ENCODE data around the gene PEA15. TPM values are rescaled to one million over a fixed set of nuclear protein-coding genes. Genes with fewer than 3 reads are reported as not detected.

PEA15 gene
- total and polyA plus RNA-seq, 2 of the 8 experiments (the other 6 are each of a cell fraction or from before 2014, with no cell fraction given) = 71.3 to 75.1 TPM

GRCh38 chr1:160221089-160221488, 15.9 kb downstream of the PEA15 start (continued):
- TF ChIP-seq, protein P1, sequence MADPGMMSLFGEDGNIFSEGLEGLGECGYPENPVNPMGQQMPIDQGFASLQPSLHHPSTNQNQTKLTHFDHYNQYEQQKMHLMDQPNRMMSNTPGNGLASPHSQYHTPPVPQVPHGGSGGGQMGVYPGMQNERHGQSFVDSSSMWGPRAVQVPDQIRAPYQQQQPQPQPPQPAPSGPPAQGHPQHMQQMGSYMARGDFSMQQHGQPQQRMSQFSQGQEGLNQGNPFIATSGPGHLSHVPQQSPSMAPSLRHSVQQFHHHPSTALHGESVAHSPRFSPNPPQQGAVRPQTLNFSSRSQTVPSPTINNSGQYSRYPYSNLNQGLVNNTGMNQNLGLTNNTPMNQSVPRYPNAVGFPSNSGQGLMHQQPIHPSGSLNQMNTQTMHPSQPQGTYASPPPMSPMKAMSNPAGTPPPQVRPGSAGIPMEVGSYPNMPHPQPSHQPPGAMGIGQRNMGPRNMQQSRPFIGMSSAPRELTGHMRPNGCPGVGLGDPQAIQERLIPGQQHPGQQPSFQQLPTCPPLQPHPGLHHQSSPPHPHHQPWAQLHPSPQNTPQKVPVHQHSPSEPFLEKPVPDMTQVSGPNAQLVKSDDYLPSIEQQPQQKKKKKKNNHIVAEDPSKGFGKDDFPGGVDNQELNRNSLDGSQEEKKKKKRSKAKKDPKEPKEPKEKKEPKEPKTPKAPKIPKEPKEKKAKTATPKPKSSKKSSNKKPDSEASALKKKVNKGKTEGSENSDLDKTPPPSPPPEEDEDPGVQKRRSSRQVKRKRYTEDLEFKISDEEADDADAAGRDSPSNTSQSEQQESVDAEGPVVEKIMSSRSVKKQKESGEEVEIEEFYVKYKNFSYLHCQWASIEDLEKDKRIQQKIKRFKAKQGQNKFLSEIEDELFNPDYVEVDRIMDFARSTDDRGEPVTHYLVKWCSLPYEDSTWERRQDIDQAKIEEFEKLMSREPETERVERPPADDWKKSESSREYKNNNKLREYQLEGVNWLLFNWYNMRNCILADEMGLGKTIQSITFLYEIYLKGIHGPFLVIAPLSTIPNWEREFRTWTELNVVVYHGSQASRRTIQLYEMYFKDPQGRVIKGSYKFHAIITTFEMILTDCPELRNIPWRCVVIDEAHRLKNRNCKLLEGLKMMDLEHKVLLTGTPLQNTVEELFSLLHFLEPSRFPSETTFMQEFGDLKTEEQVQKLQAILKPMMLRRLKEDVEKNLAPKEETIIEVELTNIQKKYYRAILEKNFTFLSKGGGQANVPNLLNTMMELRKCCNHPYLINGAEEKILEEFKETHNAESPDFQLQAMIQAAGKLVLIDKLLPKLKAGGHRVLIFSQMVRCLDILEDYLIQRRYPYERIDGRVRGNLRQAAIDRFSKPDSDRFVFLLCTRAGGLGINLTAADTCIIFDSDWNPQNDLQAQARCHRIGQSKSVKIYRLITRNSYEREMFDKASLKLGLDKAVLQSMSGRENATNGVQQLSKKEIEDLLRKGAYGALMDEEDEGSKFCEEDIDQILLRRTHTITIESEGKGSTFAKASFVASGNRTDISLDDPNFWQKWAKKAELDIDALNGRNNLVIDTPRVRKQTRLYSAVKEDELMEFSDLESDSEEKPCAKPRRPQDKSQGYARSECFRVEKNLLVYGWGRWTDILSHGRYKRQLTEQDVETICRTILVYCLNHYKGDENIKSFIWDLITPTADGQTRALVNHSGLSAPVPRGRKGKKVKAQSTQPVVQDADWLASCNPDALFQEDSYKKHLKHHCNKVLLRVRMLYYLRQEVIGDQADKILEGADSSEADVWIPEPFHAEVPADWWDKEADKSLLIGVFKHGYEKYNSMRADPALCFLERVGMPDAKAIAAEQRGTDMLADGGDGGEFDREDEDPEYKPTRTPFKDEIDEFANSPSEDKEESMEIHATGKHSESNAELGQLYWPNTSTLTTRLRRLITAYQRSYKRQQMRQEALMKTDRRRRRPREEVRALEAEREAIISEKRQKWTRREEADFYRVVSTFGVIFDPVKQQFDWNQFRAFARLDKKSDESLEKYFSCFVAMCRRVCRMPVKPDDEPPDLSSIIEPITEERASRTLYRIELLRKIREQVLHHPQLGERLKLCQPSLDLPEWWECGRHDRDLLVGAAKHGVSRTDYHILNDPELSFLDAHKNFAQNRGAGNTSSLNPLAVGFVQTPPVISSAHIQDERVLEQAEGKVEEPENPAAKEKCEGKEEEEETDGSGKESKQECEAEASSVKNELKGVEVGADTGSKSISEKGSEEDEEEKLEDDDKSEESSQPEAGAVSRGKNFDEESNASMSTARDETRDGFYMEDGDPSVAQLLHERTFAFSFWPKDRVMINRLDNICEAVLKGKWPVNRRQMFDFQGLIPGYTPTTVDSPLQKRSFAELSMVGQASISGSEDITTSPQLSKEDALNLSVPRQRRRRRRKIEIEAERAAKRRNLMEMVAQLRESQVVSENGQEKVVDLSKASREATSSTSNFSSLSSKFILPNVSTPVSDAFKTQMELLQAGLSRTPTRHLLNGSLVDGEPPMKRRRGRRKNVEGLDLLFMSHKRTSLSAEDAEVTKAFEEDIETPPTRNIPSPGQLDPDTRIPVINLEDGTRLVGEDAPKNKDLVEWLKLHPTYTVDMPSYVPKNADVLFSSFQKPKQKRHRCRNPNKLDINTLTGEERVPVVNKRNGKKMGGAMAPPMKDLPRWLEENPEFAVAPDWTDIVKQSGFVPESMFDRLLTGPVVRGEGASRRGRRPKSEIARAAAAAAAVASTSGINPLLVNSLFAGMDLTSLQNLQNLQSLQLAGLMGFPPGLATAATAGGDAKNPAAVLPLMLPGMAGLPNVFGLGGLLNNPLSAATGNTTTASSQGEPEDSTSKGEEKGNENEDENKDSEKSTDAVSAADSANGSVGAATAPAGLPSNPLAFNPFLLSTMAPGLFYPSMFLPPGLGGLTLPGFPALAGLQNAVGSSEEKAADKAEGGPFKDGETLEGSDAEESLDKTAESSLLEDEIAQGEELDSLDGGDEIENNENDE (IDR thresholded peaks at IDR 0.05; ENCODE audit: insufficient replicate concordance, low read length) = no peak
- no peak for TF ChIP-seq PHF8 (conservative IDR thresholded peaks at IDR 0.05; ENCODE audit: low read depth, low read length)
- no peak for TF ChIP-seq RFX5 (IDR thresholded peaks at IDR 0.05; ENCODE audit: borderline replicate concordance, low read depth, low read length)
- TF ChIP-seq POLR2AphosphoS5 (IDR thresholded peaks at IDR 0.05; ENCODE audit: low read depth, low read length) = no peak
- TF ChIP-seq, protein P2, sequence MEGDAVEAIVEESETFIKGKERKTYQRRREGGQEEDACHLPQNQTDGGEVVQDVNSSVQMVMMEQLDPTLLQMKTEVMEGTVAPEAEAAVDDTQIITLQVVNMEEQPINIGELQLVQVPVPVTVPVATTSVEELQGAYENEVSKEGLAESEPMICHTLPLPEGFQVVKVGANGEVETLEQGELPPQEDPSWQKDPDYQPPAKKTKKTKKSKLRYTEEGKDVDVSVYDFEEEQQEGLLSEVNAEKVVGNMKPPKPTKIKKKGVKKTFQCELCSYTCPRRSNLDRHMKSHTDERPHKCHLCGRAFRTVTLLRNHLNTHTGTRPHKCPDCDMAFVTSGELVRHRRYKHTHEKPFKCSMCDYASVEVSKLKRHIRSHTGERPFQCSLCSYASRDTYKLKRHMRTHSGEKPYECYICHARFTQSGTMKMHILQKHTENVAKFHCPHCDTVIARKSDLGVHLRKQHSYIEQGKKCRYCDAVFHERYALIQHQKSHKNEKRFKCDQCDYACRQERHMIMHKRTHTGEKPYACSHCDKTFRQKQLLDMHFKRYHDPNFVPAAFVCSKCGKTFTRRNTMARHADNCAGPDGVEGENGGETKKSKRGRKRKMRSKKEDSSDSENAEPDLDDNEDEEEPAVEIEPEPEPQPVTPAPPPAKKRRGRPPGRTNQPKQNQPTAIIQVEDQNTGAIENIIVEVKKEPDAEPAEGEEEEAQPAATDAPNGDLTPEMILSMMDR (IDR thresholded peaks at IDR 0.05; ENCODE audit: control extremely low read depth in 1 of 3, insufficient read depth in 1 of 3, low read depth in 1 of 3, low read length in 3 of 3) = no peak
- TF ChIP-seq TBP (IDR thresholded peaks at IDR 0.05; ENCODE audit: low read depth, low read length) = no peak
- TF ChIP-seq CBX5 (IDR thresholded peaks at IDR 0.05; ENCODE audit: low read depth, low read length) = no peak
- TF ChIP-seq CREB1 (IDR thresholded peaks at IDR 0.05) = no peak
